Lower leg skin (tissue), 4 donors: ENCODE results near the gene RAPGEF2. TPM values are rescaled to one million over a fixed set of nuclear protein-coding genes. Genes with fewer than 3 reads are reported as not detected.
"Not testable (repeated sequence)": the region's sequence is repeated elsewhere in the genome, so short reads cannot be mapped to it uniquely, and the experiment has no call there.

Experiments
- DNase-seq, 2 donors: peaks; one replicate each; pipeline ENCODE4 v3.0.0-alpha.2; 2019; ENCODE audit warnings: low spot score in 2 of 2
- H3K4me3 ChIP-seq: fragments of 200-600 bp; sonication (generic); 2 replicates; pipeline ENCODE4 v1.5.1; 2017; ENCODE audit warnings: mild to moderate bottlenecking, low read depth; ENCODE audit not compliant: poor library complexity, severe bottlenecking
- POLR2A ChIP-seq, 2 donors: fragments of 450-650 bp; IDR thresholded peaks; one replicate each; pipeline ENCODE4 v1.6.1; 2016 to 2017; ENCODE audit warnings: antibody characterized with exemption in 2 of 2, mild to moderate bottlenecking in 1 of 2, moderate library complexity in 1 of 2
- WGBS, 2 donors: methylation state at CpG; one replicate each; pipeline ENCODE4 v1.1.5; 2018; 5-methylcytosine and 5-hydroxymethylcytosine counted together
- intact Hi-C: fragments of 100-400 bp; cut with DNase I; formaldehyde crosslinking; loops from one replicate; pipeline ENCODE4 v1.15.0; 2023; ENCODE audit warnings: low total_unique reads
- total RNA-seq, 4 donors: library from RNA; depleted of rRNA; stranded (reverse); fragments of >200 nt; gene quantifications; one replicate each; pipeline ENCODE4 v1.1.0, GENCODE V29; 2016
- TF ChIP-seq, protein P1 (sequence below), 3 donors: fragments of 450-650 bp; IDR thresholded peaks; one replicate each; pipeline ENCODE4 v1.5.1; 2016; ENCODE audit warnings: antibody characterized with exemption in 3 of 3, mild to moderate bottlenecking in 3 of 3, moderate library complexity in 2 of 3

Gene RAPGEF2
- total RNA-seq, 4 donors from 2014 or later = 38.3 to 51.7 (median 40.4) TPM

DNA sequence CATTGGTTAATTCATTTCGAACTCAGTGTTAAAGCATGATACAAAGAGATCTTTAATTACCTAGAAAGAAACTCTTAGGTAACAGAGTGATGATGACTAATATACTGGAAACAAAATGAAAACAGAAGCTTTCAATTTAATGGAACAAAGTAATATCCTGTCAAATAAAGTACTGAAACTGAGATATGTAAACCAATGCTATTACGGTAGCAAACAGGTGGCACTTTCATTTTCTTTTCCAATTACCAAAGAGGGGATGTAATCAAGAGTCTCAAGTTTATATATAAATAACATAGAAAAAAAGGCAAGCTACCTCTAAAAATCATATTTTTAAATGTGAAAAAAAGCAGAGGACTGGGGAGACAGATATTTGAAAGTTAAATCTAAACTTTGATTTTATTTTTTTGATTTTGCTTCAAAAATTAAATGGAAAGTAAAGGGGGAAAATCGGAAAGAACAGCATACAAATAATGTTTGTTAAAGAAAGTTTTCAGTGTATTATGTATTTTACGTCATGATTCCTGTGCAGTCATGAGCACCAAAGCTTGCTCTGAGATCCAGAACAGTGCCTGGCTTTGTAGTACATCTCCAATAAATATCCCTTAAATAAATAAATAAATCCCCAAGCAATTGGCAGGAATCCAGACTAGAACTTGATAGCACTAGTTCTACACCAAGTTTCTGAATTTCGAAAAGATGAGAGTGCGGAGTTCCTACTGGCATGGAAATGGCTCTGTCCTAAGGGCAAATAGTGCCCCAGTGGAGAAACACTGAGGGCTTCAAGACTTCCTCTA, 25.0 kb upstream of the RAPGEF2 start:
- WGBS, 2 donors = 56 to 60% methylated on average over 6 of the region's 6 CpGs
- H3K4me3 ChIP-seq = no peak overlapping the region
- intact Hi-C loops = no loop called here
- TF ChIP-seq, protein P1, sequence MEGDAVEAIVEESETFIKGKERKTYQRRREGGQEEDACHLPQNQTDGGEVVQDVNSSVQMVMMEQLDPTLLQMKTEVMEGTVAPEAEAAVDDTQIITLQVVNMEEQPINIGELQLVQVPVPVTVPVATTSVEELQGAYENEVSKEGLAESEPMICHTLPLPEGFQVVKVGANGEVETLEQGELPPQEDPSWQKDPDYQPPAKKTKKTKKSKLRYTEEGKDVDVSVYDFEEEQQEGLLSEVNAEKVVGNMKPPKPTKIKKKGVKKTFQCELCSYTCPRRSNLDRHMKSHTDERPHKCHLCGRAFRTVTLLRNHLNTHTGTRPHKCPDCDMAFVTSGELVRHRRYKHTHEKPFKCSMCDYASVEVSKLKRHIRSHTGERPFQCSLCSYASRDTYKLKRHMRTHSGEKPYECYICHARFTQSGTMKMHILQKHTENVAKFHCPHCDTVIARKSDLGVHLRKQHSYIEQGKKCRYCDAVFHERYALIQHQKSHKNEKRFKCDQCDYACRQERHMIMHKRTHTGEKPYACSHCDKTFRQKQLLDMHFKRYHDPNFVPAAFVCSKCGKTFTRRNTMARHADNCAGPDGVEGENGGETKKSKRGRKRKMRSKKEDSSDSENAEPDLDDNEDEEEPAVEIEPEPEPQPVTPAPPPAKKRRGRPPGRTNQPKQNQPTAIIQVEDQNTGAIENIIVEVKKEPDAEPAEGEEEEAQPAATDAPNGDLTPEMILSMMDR (IDR thresholded peaks at IDR 0.05) = no peak
- no peak for TF ChIP-seq POLR2A (IDR thresholded peaks at IDR 0.05)
- DNase-seq = no peak

DNA sequence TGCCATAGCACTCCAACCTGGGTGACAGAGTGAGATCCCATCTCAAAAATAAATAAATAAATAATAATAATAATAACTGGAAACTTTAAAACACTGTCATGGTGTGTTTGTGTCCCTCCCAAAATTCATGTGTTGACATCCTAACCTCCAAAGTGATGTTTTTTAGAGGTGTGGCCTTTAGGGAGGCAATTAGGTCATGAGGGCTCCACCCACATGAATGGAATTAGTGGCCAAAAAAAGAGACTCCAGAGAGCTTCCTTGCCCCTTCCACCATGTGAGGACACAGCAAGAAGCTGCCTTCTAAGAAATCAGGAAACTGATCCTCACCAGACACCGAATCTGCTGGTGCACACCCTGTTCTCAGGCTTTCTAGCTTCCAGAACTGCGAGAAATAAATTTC, 23.8 kb upstream of the RAPGEF2 start:
- no peak for TF ChIP-seq POLR2A (IDR thresholded peaks at IDR 0.05)
- TF ChIP-seq, protein P1 (IDR thresholded peaks at IDR 0.05) = no peak

DNA sequence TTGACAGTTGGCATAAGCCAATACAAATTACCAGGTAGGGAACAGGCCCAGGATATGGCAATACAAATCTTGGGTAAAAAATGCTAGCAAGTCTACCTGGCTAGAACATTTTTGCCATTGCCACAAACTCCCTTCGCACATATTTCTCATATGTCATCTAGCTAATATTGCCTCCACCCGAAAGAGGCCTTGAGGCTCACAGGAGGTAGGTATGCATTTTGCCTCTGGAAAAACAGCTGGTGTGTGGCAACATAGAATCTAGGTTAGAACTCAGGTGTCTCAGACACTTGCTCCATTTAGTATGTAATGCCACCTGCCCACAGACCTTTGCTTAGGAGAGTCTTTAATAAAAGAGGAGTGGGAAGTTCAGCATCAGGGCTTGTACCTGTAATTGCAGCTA, 16.3 kb upstream of the RAPGEF2 start:
- no peak for DNase-seq
- WGBS, 2 donors = 90 to 100% methylated on average over 2 of the region's 2 CpGs
- H3K4me3 ChIP-seq = no peak overlapping the region
- TF ChIP-seq, protein P1 (IDR thresholded peaks at IDR 0.05) = no peak
- intact Hi-C loops = no loop called here

More for the DNA sequence above, 23.8 kb upstream of the RAPGEF2 start:
- intact Hi-C loops = no loop called here
- no peak overlapping the region for H3K4me3 ChIP-seq
- no peak for DNase-seq
- WGBS, 2 donors = 81 to 92% methylated on average over 2 of the region's 2 CpGs

DNA sequence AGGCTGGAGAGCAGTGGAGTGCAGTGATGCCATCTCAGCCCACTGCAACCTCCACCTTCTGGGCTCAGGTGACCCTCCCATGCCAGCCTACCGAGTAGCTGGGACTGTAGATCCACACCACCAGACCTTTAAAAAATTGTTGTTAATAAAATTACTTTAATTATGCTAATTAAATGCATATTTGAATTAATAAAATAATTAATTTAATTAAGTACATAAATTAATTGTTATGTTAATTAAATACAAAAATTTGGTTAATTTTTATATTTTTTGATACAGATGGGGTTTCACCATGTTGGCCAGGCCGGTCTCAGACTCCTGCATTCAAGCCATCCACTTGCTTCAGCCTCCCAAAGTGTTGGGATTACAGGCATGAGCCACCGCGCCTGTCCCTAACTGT, 12.6 kb upstream of the RAPGEF2 start:
- H3K4me3 ChIP-seq = no peak overlapping the region
- TF ChIP-seq, protein P1 (IDR thresholded peaks at IDR 0.05) = no peak
- TF ChIP-seq POLR2A (IDR thresholded peaks at IDR 0.05) = no peak
- 95 to 99% methylated on average over 4 of the region's 4 CpGs for WGBS, 2 donors
- intact Hi-C loops = no loop called here
- no peak for DNase-seq

DNA sequence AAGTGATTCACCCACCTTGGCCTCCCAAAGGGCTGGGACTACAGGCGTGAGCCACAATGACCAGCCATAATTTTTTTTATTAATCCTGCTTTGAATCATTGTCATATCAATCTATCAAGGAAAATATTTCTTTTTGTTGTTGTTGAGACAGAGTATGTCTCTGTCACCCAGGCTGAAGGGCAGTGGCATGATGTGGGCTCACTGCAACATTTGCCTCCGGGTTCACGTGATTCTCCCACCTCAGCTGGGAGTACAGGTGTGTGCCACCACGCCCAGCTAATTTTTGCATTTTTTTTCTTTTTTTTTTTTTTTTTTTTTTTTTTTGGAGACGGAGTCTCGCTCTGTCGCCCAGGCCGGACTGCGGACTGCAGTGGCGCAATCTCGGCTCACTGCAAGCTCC, 8.7 kb upstream of the RAPGEF2 start:
- intact Hi-C loops, H3K4me3 ChIP-seq, DNase-seq: not testable (repeated sequence)
- 96% methylated on average over 9 to 11 of the region's 11 CpGs for WGBS, 2 donors

DNA sequence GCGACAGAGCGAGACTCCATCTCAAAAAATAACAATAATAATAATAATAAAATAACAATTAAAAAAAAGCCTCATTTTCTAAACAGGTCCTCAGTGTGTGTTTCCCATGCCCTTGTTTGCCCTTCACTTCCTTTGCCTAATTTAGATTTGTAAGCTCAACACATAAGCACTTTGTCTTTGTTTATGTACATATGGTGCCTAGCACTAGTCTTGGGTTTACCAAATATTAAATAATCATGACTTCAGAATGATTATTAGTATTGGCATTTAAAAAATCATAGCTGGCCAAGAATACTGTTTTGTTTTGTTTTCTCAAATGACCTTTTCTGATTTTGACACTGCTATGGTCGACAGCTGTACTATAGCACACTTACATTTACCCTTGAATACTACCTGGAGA, 6.4 kb upstream of the RAPGEF2 start:
- intact Hi-C loops = no loop called here
- no peak for DNase-seq
- 74 to 81% methylated on average over 3 of the region's 3 CpGs for WGBS, 2 donors
- TF ChIP-seq, protein P1 (IDR thresholded peaks at IDR 0.05) = no peak
- no peak for TF ChIP-seq POLR2A (IDR thresholded peaks at IDR 0.05)
- no peak overlapping the region for H3K4me3 ChIP-seq
